GM19239 (cell line): Measurements from ENCODE around the gene TNK1.
A peak's percentile ranks its signal among the peaks of the same experiment; 100 is the strongest.

Experiments
- DNase-seq: peaks from one replicate; pipeline ENCODE4 v3.0.0; 2011; ENCODE audit warnings: low spot score; ENCODE audit not compliant: insufficient read length
- FAIRE-seq: peaks from 2 replicates; lab custom pipeline; 2011; peaks lifted over from hg19 to GRCh38; lab: Jason Lieb, UNC

Gene TNK1

DNA sequence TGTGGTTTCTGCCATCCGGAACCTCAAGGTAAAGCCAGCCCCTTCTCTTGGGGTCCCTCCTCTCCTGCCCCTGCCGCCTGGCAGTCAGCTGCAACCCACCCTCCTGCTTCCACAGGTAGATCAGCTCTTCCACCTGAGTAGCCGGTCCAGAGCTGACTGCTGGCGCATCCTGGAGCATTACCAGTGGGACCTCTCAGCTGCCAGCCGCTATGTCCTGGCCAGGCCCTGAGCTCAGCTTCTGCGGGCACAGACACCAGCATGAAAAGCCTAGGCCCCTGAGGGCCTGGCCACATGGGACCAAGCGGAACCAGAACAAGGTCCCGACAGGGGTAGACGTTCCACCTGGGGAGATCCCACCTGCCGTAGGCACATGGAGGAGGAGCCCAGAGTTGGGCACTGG, 8.0 kb downstream of the TNK1 start:
- FAIRE-seq: no peak
- no peak for DNase-seq

DNA sequence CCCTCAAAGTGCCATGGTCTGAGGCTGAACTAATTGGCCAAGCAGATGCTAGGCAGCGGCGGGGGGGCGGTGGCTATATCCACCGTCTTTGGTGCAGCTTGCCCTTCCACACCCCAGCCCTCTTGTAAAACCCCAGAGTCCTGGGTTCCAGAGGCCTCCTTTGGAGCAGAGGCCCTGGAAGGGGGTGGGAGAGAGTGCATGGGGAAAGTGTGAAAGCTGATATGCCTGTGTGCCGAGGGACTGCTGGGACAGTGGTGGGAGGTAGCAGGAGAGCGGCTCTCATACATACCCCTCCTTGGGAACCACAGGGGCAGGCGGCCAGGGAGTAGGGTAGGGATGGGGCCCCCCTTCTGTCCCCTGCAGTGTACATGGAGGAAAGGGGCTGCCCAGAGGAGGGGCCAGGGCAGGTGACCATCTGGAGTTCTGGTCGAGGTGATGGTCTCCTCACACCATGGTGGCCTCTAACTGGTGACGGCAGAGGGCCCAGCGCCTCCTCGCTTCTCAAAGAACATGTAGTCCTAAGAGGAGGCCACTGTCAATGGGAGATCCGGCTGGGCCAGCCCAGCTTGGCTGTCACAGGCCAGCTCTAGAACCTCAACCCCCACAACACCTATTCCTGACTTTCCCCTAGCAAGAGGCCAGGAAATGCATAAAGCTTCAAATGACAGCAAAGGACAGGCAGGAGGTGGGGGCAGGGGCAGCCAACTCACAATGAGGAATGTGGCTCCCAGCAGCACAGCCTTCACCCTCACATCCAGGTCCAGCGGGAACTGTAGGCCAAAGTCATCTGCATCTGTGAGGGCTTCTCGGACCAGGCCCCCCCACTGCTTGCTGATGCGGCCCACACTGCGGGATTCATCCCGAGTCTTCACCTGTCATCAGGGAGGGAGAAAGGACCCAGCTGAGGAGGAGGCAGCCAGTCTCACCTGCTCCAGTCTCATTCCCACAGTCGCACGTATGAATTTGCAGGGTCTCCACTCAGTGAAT, 9.3 kb downstream of the TNK1 start:
- FAIRE-seq (no peak), DNase-seq (no peak)

DNA sequence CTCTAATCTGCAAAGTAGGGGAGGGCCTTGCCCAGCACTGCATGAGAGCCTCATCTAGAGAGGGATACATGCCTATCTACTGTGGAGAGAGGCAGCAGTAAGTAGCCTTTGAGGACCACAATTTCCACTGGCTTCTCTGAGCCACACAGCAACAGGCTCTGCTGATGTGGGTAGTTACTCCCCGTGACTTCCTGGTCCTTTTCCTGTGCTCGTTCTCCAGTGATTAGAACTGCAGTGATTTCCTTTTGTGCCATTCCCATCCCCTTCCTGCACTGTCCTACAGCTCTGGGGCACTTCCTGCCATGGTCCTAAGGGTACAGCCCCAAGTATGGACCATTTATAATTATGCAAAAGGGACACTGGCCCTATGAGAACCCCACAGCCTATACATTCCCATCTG, 10.4 kb downstream of the TNK1 start:
- FAIRE-seq (no peak), DNase-seq (no peak)

DNA sequence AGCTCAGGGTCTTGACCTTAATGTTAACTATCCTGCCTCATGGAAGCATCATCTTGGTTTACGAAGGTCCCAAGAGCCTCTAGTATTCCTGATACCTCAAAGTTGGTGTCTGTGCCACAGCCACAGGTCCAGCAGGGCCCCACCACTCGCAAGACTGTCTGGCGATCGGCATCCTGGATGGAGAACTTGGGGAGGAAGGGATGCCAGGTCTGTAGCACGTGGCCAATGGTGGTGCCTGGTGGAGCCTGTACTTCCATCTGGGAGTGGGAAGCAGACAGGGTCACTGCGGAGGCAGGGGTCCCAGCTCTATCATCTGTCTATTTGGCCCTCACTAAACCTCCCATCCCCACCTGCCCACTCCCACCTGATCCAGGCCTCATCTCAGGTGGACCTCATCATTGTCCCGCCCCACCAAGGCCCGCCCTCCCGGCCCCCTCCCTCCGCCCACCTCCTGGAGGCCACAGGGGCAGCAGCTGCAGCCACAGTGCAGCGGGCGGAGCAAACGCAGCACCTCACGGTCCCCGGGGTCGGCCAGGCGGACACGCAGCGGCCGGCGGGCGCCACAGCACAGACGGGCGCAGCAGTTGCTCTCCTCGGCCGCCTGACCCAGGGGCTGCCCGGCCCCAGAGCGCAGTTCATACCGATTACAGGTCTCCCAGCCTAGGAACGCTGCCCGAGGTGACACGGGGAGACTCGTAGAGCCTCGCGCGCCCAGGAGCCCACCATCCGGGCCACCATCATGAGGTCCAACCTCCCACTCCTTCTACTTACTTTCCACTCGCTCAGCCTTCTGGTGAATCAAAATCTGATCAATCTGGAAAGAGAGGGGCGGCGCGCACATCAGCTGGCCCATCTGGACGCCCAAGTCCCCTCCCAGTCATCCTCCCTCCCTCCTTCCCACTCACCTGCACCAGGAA, 12.1 kb downstream of the TNK1 start:
- FAIRE-seq (no peak), DNase-seq (no peak)

DNA sequence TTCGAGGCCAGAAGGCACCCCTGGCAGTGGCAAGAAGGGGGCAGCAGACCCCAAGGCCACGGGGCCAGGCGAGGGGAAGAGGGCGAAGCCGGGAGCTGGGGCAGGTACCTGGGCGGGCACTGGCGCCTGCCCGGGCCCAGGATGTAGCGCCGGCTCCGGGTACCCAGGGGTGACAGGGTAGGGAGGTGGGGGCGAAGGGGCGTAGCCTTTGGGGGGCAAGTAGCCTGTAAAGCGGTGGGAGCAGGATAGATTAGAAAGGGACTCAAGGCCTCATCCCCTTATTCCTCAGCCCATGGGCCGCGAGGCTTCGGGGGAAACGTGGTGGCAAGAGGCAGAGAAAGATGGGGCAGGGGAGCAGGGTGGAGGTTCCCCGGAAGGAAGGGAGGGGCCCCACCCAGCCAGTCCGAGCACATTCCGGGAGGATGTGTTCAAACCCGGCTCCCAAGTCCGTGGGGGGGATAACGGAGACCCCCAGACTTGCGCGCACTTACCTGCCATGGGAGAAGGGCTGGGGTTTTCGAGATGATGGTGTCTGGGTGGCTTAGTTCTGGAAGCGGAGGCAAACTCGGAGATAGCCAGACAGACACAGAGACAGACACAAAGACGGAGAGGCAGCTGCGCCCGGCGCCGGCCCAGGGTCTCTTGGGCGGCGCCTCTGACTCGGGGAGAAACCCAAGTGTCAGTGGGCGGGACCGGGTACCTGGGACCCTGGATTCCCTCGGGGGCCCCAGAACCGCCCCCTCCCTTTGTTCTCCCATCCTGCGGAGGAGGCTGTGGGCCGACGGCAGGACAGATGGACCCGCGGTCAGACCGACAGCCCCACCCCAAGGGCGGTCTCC, 12.9 kb downstream of the TNK1 start:
- DNase-seq (peak; percentile 70), FAIRE-seq (peak; percentile 73)

GRCh38 chr17:7394452-7395191, 13.7 kb downstream of the TNK1 start, which contains the start of gene PLSCR3:
PLSCR3 (minus strand) TSS chr17:7394525; CDS start chr17:7394110, 415 bp downstream.
- FAIRE-seq (peak; percentile 95), DNase-seq (peak; percentile 97)

GRCh38 chr17:7396147-7396546, 15.3 kb downstream of the TNK1 start:
- DNase-seq: no peak
- FAIRE-seq: no peak

DNA sequence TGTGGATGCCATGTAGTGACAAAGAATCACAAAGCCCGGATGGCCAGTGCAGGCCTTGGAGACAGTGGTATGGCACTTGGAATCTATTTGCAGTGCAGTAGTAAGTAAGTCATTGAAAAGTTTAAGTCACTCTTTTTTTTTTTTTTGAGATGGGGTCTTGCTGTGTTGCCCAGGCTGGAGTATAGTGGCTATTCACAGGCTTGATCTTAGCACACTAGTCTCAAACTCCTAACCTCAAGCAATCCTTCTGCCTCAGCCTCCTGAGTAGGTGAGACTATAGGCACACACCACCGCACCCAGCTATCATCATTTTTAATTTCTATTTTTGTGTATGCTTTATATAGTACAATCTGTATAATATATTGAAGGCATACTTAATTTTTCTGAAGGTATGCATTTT, 17.7 kb downstream of the TNK1 start:
- DNase-seq: no peak
- no peak for FAIRE-seq

GRCh38 chr17:7403043-7403726, 22.3 kb downstream of the TNK1 start:
- FAIRE-seq: peak; percentile 72
- DNase-seq: no peak

GRCh38 chr17:7403727-7403976, 22.8 kb downstream of the TNK1 start:
- FAIRE-seq: no peak
- no peak for DNase-seq

DNA sequence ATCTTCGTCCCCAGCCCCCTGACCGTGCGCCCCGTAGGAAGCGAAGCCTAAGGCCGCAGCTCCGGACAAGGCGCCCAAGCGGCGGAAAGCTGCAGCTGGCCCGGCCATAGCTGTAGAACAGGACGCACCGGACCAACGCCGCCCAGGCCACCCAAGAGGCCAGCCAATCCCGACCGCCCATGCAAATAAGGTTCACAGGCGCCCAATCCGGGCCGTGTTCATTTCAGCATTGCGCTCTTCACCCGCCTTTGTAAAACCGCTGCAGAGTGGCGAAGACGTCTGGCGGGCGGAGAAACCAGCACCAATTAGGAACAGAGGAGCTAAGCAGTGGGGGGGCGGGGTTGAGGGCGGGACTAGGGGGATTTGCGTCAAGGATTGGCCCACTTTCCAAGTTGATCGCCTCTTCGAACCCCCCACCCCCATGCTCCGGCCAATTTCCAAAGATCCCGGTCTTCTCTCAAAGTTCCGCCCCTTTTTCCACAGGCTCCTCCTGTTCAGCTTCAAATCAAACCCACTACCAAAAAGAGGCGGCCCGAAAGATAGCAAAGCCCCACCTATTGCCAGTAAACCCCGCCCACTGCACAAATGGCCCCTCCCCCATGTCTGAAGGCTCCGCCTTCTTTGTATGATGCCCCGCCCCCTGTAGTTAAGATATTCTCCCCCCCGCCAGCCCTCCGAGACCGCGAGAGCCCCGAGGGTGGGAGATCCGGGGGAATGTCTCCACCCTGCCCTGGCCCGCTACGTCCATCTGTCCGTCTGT, 23.3 kb downstream of the TNK1 start, which contains the start of gene TMEM256:
TSS of gene TMEM256 (minus strand) at position 121 of the 760 bp plus-strand sequence. CDS start at position 108, 13 bp downstream.
- DNase-seq: peak; percentile 98
- peak; percentile 100 for FAIRE-seq

DNA sequence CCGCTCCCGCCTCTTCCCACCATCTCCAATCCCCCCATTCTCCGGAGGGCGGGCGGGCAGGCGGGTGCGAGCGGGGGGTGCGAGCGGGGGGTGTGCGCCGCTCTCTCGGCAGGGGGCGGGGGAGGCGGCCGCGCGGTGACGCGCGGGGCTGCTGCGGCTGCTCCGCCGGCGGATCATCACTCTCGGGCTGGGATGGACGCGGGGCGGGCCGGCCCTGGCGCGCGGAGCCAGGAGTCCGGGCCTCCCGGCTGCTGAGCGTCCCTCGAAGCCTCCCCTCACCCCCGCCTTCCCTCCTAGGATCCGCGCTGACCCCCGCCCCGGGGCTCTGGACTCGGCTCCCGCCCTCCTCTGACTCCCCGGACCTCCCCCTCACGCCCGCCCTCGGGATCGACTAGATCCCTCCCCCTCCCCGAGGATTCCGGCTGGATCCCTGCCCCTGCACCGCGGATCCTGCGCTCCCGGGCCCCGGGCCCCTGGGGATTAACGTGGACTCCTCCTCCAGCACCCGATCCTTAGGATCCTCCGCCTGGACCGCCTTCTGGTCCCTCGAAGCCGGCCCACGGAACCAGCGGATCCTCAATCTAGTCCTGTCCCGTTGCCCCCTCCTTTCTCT, 24.0 kb downstream of the TNK1 start:
- DNase-seq (no peak), FAIRE-seq (no peak)

DNA sequence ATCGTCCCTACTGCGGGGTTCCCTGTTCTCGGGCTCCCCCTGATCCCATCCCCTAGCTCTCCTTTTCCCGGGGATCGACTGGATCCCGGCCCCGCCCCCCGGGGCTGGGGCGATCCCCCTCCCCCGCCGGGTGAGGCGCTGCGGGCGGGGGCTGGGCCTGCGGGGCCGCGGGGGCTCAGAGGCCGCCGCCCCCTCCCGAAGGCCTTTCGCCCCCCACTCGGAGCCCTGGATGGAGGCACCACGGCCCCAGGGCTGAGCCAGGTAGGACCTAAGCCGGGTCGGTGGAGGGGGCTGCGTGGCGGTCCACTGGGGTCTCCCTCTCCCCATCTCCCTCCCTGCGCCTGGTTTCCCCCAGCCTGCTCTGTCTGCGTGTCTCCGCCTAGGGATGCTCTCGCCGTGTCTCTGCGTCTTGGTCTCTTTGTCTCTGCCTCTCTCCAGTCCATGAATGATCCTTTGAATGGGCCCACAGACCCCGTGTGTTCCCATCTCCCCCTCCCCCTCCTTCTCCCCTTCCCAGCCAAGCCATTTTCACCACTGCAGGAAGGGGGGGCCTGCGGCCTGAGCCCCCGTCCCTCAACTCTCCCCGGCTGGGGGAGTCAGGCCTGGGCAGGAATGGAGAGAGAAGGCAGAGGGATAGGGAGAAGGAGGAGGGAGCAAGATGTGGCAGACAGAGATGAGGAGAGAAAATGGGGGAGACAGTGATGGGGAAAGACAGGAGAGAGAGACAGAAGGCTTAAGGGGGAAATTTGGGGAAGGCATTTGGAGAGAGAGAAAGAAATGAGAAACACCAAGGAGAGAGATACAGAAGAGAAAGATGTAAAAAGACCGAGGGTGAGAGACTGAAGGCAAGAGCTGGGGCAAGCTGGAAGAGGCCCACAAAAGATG, 24.7 kb downstream of the TNK1 start:
- no peak for FAIRE-seq
- no peak for DNase-seq

- no peak for FAIRE-seq
These were observed 25.4 kb downstream of the TNK1 start for GRCh38 chr17:7406235-7406825.

DNA sequence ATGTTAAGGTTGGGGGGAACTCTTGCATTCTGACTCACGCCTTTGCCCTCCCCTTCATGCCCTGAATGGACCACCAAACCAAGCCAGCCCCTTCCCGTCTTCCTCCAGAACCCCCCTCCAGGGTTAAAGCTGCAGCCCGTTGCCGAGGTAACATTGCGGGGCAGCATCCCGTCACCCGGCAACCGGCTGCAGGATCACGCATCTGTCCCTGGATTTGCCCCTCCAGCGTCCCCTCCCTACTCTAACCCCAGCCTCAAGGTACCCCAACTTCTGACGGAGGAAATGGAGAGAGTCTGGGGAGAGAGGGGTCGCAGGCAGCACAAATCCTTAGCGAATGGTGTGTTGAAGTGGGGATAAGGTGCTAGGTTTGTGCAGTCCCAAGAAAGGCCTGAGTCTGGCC, 26.2 kb downstream of the TNK1 start:
- no peak for FAIRE-seq

More at GRCh38 chr17:7406235-7406825, 25.4 kb downstream of the TNK1 start:
- no peak for DNase-seq

GRCh38 chr17:7407485-7408251, 26.8 kb downstream of the TNK1 start, which contains the start of gene NLGN2:
NLGN2 (plus strand) TSS chr17:7407845; CDS start chr17:7408256, 411 bp downstream.
- DNase-seq: no peak
- no peak for FAIRE-seq

More for the DNA sequence above, 26.2 kb downstream of the TNK1 start:
- no peak for DNase-seq
